ENCODE results near the gene CDK14. TPM values are rescaled to one million over a fixed set of nuclear protein-coding genes. Genes with fewer than 3 reads are reported as not detected.

Gene CDK14
- total RNA-seq, 1 donor from 2014 or later = 64.6 TPM

- DNase-seq (ENCODE audit: low spot score in 2 of 2, unreplicated experiment in 2 of 2) = no peak
- no peak for TF ChIP-seq CTCF (IDR thresholded peaks at IDR 0.05; ENCODE audit: unreplicated experiment)
- peaks cover 2% of the 10 kb centered on the region for H3K36me3 Mint-ChIP-seq
- no peaks in the 10 kb centered on the region for H3K9me3 Mint-ChIP-seq
- peaks cover 11% of the 10 kb centered on the region for H3K4me1 Mint-ChIP-seq
- H3K27ac Mint-ChIP-seq = no peak overlapping the region
- H3K27me3 Mint-ChIP-seq (ENCODE audit: low read depth) = no peaks in the 10 kb centered on the region
- H3K4me3 Mint-ChIP-seq = no peak overlapping the region
These were observed 75.5 kb downstream of the CDK14 start for GRCh38 chr7:90671571-90671970.

- H3K4me1 Mint-ChIP-seq = peaks cover 13% of the 10 kb centered on the region
- DNase-seq (ENCODE audit: low spot score in 2 of 2, unreplicated experiment in 2 of 2) = no peak
- H3K36me3 Mint-ChIP-seq = peaks cover 2% of the 10 kb centered on the region
- no peak overlapping the region for H3K4me3 Mint-ChIP-seq
- no peak for TF ChIP-seq CTCF (IDR thresholded peaks at IDR 0.05; ENCODE audit: unreplicated experiment)
- H3K27me3 Mint-ChIP-seq (ENCODE audit: low read depth) = no peaks in the 10 kb centered on the region
- H3K27ac Mint-ChIP-seq = no peak overlapping the region
- H3K9me3 Mint-ChIP-seq = no peaks in the 10 kb centered on the region
These were observed 76.1 kb downstream of the CDK14 start for GRCh38 chr7:90672210-90672609.

GRCh38 chr7:90674625-90675024, 78.5 kb downstream of the CDK14 start:
- no peak for DNase-seq (ENCODE audit: low spot score in 2 of 2, unreplicated experiment in 2 of 2)
- peaks cover 2% of the 10 kb centered on the region for H3K36me3 Mint-ChIP-seq
- no peak for TF ChIP-seq CTCF (IDR thresholded peaks at IDR 0.05; ENCODE audit: unreplicated experiment)
- no peaks in the 10 kb centered on the region for H3K27me3 Mint-ChIP-seq (ENCODE audit: low read depth)
- H3K4me3 Mint-ChIP-seq = no peak overlapping the region
- no peaks in the 10 kb centered on the region for H3K9me3 Mint-ChIP-seq
- no peak overlapping the region for H3K27ac Mint-ChIP-seq
- H3K4me1 Mint-ChIP-seq = peaks cover 34% of the 10 kb centered on the region

- Mint-ChIP-seq H3K4me1 (peaks cover 44% of the 10 kb centered on the region), H3K27me3 (ENCODE audit: low read depth) (no peaks in the 10 kb centered on the region), H3K36me3 (no peaks in the 10 kb centered on the region), H3K9me3 (no peaks in the 10 kb centered on the region), H3K4me3 (no peak overlapping the region), H3K27ac (no peak overlapping the region)
- DNase-seq (ENCODE audit: low spot score in 2 of 2, unreplicated experiment in 2 of 2) = no peak
- TF ChIP-seq CTCF (IDR thresholded peaks at IDR 0.05; ENCODE audit: unreplicated experiment) = no peak
These were observed 79.9 kb downstream of the CDK14 start for GRCh38 chr7:90675982-90676381.

- no peak for TF ChIP-seq CTCF (IDR thresholded peaks at IDR 0.05; ENCODE audit: unreplicated experiment)
- Mint-ChIP-seq H3K36me3 (no peaks in the 10 kb centered on the region), H3K27me3 (ENCODE audit: low read depth) (no peaks in the 10 kb centered on the region), H3K27ac (peak overlapping the region; percentile 50), H3K9me3 (no peaks in the 10 kb centered on the region), H3K4me1 (peaks cover 59% of the 10 kb centered on the region), H3K4me3 (no peak overlapping the region)
- DNase-seq (ENCODE audit: low spot score in 2 of 2, unreplicated experiment in 2 of 2) = no peak
These were observed 81.6 kb downstream of the CDK14 start for GRCh38 chr7:90677486-90678404.
